Breast epithelium (tissue), 4 donors: ENCODE measurements around the gene NTS. TPM values are rescaled to one million over a fixed set of nuclear protein-coding genes. Genes with fewer than 3 reads are reported as not detected.

Experiments used
- DNase-seq, 2 donors: peaks; one replicate each; pipeline ENCODE4 v3.0.0-alpha.2; 2019; ENCODE audit warnings: low spot score in 2 of 2
- H3K27ac ChIP-seq, 2 donors: fragments of 200-600 bp; sonication (generic) in 1 of 2; one replicate each; pipeline ENCODE4 v1.5.1; 2016 to 2019; ENCODE audit warnings: mild to moderate bottlenecking in 1 of 2
- H3K27me3 ChIP-seq, 2 donors: fragments of 200-600 bp; sonication (generic) in 1 of 2; one replicate each; pipeline versions ENCODE4 v1.5.1 to v1.6.0; 2017 to 2019; ENCODE audit warnings: control low read depth in 1 of 2, mild to moderate bottlenecking in 1 of 2
- H3K36me3 ChIP-seq: fragments of 200-600 bp; one replicate; pipeline ENCODE4 v1.5.1; 2019
- H3K4me1 ChIP-seq, 2 donors: fragments of 200-600 bp; sonication (generic); one replicate each; pipeline ENCODE4 v1.5.1; 2016 to 2019; ENCODE audit warnings: control low read depth in 1 of 2
- H3K4me3 ChIP-seq, 3 donors: fragments of 200-600 bp; sonication (generic); 1 replicate in 2 of 3; 2 replicates in 1 of 3; pipeline ENCODE4 v1.5.1; 2016 to 2019; ENCODE audit warnings: mild to moderate bottlenecking in 3 of 3, moderate library complexity in 2 of 3
- H3K9me3 ChIP-seq, 2 donors: fragments of 200-600 bp; sonication (generic) in 1 of 2; one replicate each; pipeline ENCODE4 v1.5.1; 2016 to 2019; ENCODE audit warnings: control low read depth in 1 of 2
- POLR2A ChIP-seq: fragments of 450-650 bp; IDR thresholded peaks from one replicate; pipeline ENCODE4 v1.6.1; 2016; ENCODE audit warnings: antibody characterized with exemption, mild to moderate bottlenecking, moderate library complexity
- POLR2AphosphoS5 ChIP-seq, 3 donors: sonication (generic); formaldehyde crosslinking; IDR thresholded peaks; one replicate each; pipeline ENCODE4 v1.6.1; 2017; ENCODE audit warnings: antibody characterized with exemption in 3 of 3
- intact Hi-C: fragments of 100-400 bp; cut with DNase I; formaldehyde crosslinking; loops from one replicate; pipeline ENCODE4 v1.15.1; 2023; ENCODE audit warnings: low total_unique reads
- total RNA-seq, 3 donors: library from RNA; depleted of rRNA; stranded (reverse); fragments of >200 nt; gene quantifications; one replicate each; pipeline ENCODE4 v1.1.0, GENCODE V29; 2016
- TF ChIP-seq, protein P1 (sequence below), 3 donors: fragments of 450-650 bp; IDR thresholded peaks; one replicate each; pipeline ENCODE4 v1.5.1; 2016 to 2017; ENCODE audit warnings: antibody characterized with exemption in 3 of 3, mild to moderate bottlenecking in 3 of 3, moderate library complexity in 3 of 3

The NTS gene
- total RNA-seq, 3 donors from 2014 or later = 0.64 to 10.2 TPM; not detected in 1

DNA sequence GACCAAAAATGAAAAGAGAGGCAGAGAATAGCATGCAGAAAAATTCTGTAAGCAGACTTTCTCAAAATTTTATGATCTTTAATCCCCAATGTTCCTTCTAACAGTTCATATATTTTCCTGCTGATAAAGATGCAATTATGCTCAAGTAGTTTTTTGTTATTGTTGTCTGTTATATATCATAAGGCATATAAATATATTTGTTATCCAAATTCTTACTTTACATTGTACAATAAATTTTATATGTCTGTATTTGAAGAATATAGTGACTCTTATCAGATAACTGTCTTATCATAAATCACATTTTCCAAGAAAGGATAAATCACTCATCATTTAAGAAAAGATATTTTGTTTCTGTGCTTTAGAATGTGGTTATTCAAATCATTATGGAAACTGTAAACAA is 40.5 kb upstream of the NTS start:
- H3K36me3 ChIP-seq = no peaks in the 10 kb centered on the region
- no peaks in the 10 kb centered on the region for H3K4me1 ChIP-seq
- H3K27ac ChIP-seq = no peak overlapping the region
- H3K27me3 ChIP-seq = no peaks in the 10 kb centered on the region
- intact Hi-C loops = no loop called here
- H3K9me3 ChIP-seq = no peaks in the 10 kb centered on the region
- no peak for TF ChIP-seq POLR2AphosphoS5 (IDR thresholded peaks at IDR 0.05)
- TF ChIP-seq POLR2A = no peak
- TF ChIP-seq, protein P1, sequence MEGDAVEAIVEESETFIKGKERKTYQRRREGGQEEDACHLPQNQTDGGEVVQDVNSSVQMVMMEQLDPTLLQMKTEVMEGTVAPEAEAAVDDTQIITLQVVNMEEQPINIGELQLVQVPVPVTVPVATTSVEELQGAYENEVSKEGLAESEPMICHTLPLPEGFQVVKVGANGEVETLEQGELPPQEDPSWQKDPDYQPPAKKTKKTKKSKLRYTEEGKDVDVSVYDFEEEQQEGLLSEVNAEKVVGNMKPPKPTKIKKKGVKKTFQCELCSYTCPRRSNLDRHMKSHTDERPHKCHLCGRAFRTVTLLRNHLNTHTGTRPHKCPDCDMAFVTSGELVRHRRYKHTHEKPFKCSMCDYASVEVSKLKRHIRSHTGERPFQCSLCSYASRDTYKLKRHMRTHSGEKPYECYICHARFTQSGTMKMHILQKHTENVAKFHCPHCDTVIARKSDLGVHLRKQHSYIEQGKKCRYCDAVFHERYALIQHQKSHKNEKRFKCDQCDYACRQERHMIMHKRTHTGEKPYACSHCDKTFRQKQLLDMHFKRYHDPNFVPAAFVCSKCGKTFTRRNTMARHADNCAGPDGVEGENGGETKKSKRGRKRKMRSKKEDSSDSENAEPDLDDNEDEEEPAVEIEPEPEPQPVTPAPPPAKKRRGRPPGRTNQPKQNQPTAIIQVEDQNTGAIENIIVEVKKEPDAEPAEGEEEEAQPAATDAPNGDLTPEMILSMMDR (IDR thresholded peaks at IDR 0.05) = no peak
- no peak for DNase-seq
- no peak overlapping the region for H3K4me3 ChIP-seq

DNA sequence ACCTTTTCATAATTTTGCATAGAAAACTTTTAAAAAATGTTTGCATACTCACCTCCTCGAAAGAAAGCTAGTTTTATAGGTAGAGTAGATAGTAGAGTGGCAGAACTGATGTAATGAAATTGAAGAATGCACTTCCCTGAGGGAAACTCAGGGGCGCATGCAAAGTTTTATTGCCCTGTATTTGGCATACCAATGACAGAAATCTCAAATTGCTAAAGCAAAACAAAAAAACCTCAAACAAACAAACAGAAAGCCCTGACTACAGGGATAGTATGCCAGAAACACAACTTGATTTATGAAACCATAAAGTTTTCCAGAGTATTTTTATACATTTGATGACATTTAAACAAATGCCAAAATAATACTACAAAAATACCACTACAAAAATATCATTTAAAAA is 39.7 kb upstream of the NTS start:
- H3K4me1 ChIP-seq = no peaks in the 10 kb centered on the region
- DNase-seq = no peak
- H3K36me3 ChIP-seq = no peaks in the 10 kb centered on the region
- H3K27me3 ChIP-seq = no peaks in the 10 kb centered on the region
- TF ChIP-seq, protein P1 (IDR thresholded peaks at IDR 0.05) = no peak
- no peak for TF ChIP-seq POLR2A
- no peak for TF ChIP-seq POLR2AphosphoS5 (IDR thresholded peaks at IDR 0.05)
- no peak overlapping the region for H3K27ac ChIP-seq
- peak overlapping the region in 2 of 3 donors; percentile 0 to 50 for H3K4me3 ChIP-seq
- no peaks in the 10 kb centered on the region for H3K9me3 ChIP-seq
- intact Hi-C loops = no loop called here

DNA sequence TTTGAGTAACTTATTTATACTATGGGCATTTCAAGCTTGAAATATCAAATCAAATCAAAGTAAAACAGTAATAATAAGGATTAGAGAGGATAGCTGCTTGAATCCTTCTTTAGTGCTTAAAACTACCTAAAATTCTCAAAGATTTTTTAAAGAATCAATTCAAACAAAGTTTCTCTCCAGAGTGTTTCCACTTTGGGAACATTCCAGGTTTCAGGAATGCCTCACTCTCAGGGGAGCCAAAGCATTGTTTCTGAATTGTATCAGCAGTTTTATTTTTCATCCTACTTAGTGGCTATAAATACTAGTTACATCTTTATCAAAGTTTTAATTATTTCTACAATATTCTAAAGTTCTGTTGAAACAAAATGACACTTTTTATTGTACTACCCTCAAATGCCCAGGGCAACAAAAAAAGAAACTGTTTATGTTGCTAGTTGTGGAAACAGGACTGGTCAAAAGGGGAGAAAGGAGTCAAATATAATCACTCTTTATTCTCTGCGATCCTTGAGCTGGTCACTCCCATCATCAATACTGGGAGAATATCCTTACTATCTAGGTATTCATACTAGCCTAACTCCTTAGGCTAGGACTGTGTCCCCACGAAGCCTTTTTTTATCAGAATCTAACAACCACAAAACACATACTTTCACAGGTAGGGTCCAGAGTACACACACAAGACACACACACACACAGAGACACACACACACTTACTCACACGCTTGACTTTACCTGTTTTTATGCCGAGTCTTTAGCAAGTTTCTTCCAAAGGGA is 38.5 kb upstream of the NTS start:
- no peaks in the 10 kb centered on the region for H3K36me3 ChIP-seq
- TF ChIP-seq POLR2A = no peak
- no peak for DNase-seq
- peak overlapping the region; percentile 80 to 85 for H3K27ac ChIP-seq
- intact Hi-C loops = no loop called here
- peak overlapping the region; percentile 45 to 59 (median 50) for H3K4me3 ChIP-seq
- no peaks in the 10 kb centered on the region for H3K9me3 ChIP-seq
- no peaks in the 10 kb centered on the region for H3K4me1 ChIP-seq
- H3K27me3 ChIP-seq = no peaks in the 10 kb centered on the region

DNA sequence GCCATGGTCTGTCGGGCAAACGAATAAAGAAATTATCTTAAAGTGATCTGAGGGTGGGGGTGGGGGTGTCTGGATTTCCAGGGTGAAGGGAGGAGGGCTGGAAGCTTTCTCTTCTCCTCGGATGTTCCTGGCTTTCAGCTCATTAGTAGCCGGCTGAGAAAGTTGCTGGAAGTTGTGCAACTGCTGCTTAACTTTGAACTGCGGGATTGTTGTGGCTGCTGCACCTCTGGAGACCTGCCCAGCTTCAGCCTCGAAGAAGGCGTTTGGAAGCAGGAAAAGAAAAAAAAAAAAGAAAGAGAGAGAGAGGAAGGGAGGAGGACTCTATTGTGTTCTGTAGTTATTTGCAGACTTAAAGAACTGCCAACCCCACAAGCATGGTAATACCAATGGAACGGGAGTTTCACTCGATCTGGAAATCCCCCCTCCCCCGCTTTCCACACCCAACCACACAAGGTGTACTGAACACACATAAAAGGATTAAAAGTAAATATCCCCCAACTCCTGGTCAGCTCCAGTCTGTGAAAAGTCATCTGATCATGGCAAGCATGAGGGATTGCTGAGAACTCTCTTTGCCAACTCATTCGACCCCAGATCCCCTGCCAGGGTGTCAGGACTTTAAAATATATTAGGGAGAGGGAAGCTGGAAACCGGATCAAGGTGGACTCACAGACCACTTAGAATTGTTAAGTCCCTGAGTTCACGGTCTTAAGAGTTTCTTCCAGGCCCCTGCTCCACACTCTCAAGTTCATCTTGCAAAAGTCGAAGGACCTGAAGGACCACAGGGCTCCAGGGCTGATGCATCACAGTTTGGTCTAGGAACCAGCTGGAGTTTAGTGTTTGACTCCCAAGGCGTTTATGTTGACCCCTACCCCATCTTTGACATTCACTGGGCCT is 37.7 kb upstream of the NTS start, which contains the start of gene RASSF9:
Gene RASSF9 (minus strand): TSS at position 213 of the 894 bp plus-strand sequence. CDS start 208 bp downstream, at position 5.
- Histone ChIP-seq H3K27me3 (no peaks in the 10 kb centered on the region), H3K27ac (peak within 1 kb of the TSS; percentile 80 to 85), H3K4me1 (no peaks in the 10 kb centered on the region), H3K9me3 (no peaks in the 10 kb centered on the region), H3K4me3 (peak within 1 kb of the TSS; percentile 45 to 59 (median 50)), H3K36me3 (no peaks in the 10 kb centered on the region)
- intact Hi-C loops = no loop called here
- TF ChIP-seq POLR2AphosphoS5 (IDR thresholded peaks at IDR 0.05) (no peak), POLR2A (no peak)
- TF ChIP-seq, protein P1 (IDR thresholded peaks at IDR 0.05) = no peak
- peak; percentile 71 to 78 for DNase-seq

DNA sequence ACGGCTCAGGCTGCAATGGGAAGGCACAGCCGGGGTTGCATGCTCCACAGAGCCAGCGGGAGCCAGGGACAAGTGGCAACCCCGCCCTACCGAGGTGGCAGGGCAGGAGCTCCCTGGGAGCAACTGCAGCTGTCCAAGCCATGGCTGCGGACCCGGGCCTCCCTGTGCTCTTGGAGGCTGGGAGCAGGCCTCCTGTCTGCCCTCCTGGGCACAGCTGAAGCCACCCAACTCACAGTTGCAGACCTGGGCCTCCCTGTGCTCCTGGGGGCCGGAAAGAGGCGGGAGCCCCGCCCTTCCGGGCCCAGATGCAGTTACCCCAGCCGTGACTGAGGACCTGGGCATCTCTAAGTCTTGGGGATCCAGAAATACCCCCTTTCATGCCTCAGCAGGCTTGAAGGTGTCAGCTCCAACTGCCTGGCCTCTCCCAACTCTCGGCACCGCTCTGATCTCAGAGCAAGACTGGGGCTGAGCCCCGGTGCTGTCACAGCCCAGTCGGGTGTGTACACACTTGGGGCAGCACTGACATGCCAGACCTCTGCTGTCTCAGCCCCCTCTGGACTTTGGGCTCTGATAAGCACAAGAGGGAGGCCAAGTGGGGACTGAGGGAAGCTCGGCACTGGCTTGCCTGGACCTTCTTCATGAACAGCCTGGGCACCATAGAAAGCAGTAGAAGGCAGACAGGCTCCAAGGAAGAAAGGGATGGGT is 30.3 kb upstream of the NTS start:
- no peak overlapping the region for H3K4me3 ChIP-seq
- H3K4me1 ChIP-seq = no peaks in the 10 kb centered on the region
- DNase-seq = no peak
- H3K27me3 ChIP-seq = no peaks in the 10 kb centered on the region
- no peaks in the 10 kb centered on the region for H3K36me3 ChIP-seq
- no peaks in the 10 kb centered on the region for H3K9me3 ChIP-seq
- intact Hi-C loops = no loop called here
- H3K27ac ChIP-seq = no peak overlapping the region
- TF ChIP-seq POLR2A (no peak), POLR2AphosphoS5 (IDR thresholded peaks at IDR 0.05) (no peak)
- TF ChIP-seq, protein P1 (IDR thresholded peaks at IDR 0.05) = no peak
